SK-N-MC (cell line): ENCODE data around the gene AP3S2.

Source experiments
- DNase-seq: peaks from one replicate; pipeline ENCODE4 v3.0.0-alpha.2; 2011; ENCODE audit warnings: low read depth, low spot score
- H3K27ac ChIP-seq: fragments of 200-600 bp; sonication (generic); 2 replicates; pipeline ENCODE4 v1.5.1; 2016; ENCODE audit warnings: mixed run types
- H3K36me3 ChIP-seq: fragments of 200-600 bp; sonication (generic); 2 replicates; pipeline ENCODE4 v1.6.1; 2017; ENCODE audit warnings: antibody characterized with exemption, low read length, mixed read lengths; ENCODE audit not compliant: insufficient read depth
- H3K4me3 ChIP-seq: fragments of 200-600 bp; sonication (generic); 2 replicates; pipeline ENCODE4 v1.5.1; 2016
- H3K9ac ChIP-seq: fragments of 200-600 bp; sonication (generic); 2 replicates; pipeline ENCODE4 v1.8.0; 2017; ENCODE audit warnings: mixed run types, mixed read lengths; ENCODE audit not compliant: insufficient read length
- H3K9me3 ChIP-seq: fragments of 200-600 bp; sonication (generic); 2 replicates; pipeline ENCODE4 v1.6.1; 2017; ENCODE audit warnings: low read depth, mild to moderate bottlenecking, antibody characterized with exemption, low read length, moderate library complexity, mixed read lengths
- EZH2 ChIP-seq: fragments of 200-600 bp; sonication (generic); IDR thresholded peaks from one replicate; pipeline ENCODE4 v1.6.1; 2017; ENCODE audit warnings: antibody characterized with exemption
- FOXP2 ChIP-seq: optimal IDR thresholded peaks from 2 replicates; pipeline ENCODE3; 2011; ENCODE audit warnings: mild to moderate bottlenecking, moderate library complexity; ENCODE audit not compliant: insufficient read depth; ENCODE audit errors: extremely low read length, control extremely low read depth
- POLR2AphosphoS5 ChIP-seq: IDR thresholded peaks from 2 replicates; pipeline ENCODE4 v1.6.1; 2012; ENCODE audit warnings: mild to moderate bottlenecking, low read depth, low read length, borderline replicate concordance

Gene AP3S2

DNA sequence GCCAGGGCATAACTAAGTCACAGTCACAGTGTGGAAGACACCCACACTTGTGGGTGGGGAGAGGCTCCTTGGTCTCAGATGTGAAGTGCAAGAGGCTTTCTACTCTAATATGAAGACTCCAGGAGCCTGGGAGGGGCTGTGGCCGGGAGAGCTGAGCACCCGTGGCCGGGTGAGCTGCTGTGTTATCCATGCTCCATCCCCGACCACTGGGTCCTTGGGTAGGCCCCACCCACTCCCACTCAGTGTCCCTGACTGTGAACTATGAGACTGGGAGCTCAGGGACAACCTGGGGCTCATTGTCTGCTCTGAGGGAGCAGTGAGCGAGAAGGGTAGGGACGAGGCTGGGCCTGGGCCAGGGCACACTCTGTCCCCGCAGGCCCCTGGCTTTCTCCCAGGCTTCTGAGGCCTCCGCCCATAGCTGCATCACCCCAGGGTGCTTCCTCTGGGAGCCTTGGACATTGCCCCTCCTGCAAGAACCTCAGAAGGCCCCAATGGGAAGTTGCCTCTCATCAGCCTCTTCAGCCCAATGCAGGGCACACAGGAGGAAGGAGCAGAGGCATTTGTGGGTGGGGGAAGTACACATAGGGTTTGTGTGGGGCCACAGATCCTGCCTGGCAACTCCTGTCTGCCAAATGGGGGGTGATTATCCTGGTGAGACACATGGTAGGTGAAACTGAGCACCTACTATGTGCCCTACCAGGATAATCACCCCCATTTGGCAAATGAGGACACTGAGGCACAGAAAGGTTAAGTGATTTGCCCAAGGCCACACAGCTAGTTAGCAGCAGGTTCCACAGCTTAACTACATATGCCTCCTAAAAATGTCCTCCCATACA is 81.6 kb downstream of the AP3S2 start:
- H3K9ac ChIP-seq, result no peak overlapping the region
- TF ChIP-seq EZH2, result no peak
- TF ChIP-seq POLR2AphosphoS5, result no peak
- no peaks in the 10 kb centered on the region for H3K9me3 ChIP-seq
- DNase-seq, result no peak
- H3K36me3 ChIP-seq, result no peaks in the 10 kb centered on the region
- 0 out of 2 replicates have a peak overlapping the region, but pooled peaks have one; percentile 42 for H3K27ac ChIP-seq
- no peak overlapping the region for H3K4me3 ChIP-seq

DNA sequence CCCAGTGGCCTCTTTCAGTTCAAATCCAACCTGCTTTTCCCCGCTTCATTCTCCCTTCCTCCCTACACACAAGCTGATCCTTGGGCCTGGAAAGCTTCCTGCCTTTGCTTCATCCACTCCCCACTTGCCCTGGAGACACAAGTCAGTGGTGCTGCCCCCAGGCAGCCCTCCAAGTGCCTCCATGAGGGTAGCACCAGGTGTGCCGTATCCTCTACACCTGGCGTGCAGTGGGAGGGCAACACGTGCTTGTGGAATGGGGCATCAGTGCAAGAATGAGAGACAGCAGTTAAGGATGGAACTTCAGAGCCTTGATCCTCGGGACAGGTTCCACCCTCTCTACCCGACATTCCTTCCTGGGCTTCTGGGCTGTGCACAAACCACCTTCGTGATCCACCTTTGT is 83.0 kb downstream of the AP3S2 start:
- no peak for DNase-seq
- no peak overlapping the region for H3K9ac ChIP-seq
- H3K27ac ChIP-seq, result no peak overlapping the region
- H3K9me3 ChIP-seq, result no peaks in the 10 kb centered on the region
- TF ChIP-seq FOXP2 (no peak), EZH2 (no peak), POLR2AphosphoS5 (no peak)
- no peak overlapping the region for H3K4me3 ChIP-seq
- H3K36me3 ChIP-seq, result no peaks in the 10 kb centered on the region

DNA sequence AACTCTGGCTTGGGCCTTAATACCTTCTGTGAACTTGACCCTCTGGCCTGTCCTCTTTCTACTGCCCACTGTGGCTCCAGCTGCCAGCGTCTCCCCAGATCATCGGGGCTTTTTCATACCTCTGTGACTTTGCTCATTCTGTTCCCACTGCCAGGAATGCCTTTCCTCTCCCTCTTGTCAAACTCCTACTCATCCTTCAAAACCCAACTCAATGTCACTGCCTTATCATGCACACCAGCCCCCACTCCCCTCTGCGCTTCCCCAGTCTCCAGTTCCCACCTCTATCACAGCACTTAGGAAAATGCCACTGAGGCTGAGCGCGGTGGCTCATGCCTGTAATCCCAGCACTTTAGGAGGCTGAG is 84.0 kb downstream of the AP3S2 start:
- DNase-seq, result no peak
- no peak overlapping the region for H3K27ac ChIP-seq
- no peak for TF ChIP-seq POLR2AphosphoS5
- no peak for TF ChIP-seq EZH2
- no peak for TF ChIP-seq FOXP2
- no peaks in the 10 kb centered on the region for H3K9me3 ChIP-seq
- H3K9ac ChIP-seq, result no peak overlapping the region
- H3K4me3 ChIP-seq, result no peak overlapping the region
- no peaks in the 10 kb centered on the region for H3K36me3 ChIP-seq

DNA sequence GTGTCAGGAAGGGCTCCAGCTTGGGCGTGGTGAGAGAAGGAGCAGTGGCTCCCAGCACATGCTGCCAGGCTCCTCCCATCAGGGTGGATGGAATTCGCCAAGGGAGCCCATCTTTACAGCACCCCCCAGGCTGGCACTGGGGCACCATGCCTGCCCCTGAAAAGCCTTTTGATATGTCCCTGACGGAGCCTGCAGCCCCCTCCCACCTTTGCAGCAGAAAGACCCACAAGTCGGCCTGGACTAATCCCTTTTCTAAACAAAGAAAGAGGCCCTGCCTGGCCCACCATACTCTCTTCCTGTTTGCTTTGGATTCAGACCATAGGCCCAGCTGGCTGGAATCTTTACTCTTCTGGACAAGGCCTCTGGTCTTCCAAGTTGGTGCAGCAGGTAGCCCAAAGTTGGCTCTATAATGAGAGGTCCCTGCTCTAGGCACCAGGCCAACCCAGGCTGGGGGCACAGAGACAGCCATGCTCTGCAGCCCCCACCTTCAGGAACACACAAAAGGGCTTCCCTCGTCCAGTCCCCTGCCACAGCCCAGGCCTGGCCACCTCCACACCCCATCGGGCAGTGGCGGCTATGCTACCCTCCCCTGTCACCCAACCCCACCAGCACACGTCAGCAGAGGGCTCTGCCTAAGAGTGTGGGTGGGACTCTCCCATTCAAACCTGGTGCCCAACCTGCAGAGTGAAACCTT is 84.6 kb downstream of the AP3S2 start:
- H3K27ac ChIP-seq, result no peak overlapping the region
- no peak overlapping the region for H3K4me3 ChIP-seq
- no peaks in the 10 kb centered on the region for H3K9me3 ChIP-seq
- TF ChIP-seq POLR2AphosphoS5 (no peak), FOXP2 (no peak), EZH2 (no peak)
- H3K36me3 ChIP-seq, result no peaks in the 10 kb centered on the region
- no peak overlapping the region for H3K9ac ChIP-seq
- DNase-seq, result no peak

DNA sequence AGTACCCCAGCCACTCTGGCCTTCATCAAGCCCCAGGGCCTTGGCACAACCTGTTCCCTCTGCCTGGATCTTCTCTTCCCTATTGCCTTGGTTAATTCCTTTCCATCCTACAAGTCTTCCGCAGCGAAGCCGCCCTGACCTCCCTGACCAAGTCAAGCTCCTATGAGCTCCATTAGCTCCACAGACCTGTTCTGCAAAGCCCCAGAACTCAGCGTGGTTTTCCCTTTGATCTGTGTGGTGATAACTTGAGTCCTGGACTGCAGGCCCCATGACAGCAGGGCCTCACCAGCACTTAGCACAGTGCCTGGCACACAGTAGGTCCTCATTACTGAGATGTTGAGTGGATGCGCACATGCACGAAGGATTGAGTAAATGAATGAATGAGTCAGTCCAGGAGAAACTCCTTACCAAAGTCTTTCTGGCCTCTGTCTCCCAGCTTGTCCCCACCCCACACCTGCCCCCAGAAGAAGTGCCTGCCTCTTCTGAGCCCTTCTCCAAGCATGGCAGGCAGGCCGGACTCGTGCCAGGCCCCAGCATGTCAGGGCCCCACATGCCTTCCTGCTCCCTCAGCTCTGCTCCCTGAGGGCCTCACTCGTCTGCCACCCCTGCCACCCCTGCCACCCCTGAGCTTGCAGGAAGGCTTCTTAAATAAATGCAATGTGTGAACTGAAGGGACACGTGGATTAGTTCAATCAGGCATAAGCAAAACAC is 85.5 kb downstream of the AP3S2 start:
- no peak for TF ChIP-seq FOXP2
- Histone ChIP-seq H3K9ac (no peak overlapping the region), H3K27ac (no peak overlapping the region), H3K4me3 (no peak overlapping the region), H3K36me3 (no peaks in the 10 kb centered on the region), H3K9me3 (no peaks in the 10 kb centered on the region)
- no peak for DNase-seq

DNA sequence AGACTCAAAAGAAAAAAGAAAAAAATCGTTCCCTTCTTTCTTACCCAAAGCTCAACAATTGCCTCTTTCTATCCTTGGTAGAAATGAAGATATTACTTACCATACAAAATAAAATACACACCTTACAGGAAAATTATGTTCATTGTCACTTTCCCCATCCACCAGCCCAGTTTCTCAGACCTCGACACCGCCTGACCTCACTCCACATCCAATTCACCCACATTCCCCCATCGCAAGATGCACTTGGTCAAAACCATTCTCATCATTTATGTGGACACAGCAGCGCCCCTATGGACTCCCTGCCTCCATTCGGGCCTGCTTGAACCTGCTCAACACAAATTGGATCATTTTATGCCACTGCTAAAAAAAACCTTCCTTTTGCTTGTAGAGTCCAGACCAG is 86.1 kb downstream of the AP3S2 start:
- DNase-seq, result no peak
- TF ChIP-seq POLR2AphosphoS5 (no peak), EZH2 (no peak), FOXP2 (no peak)
- Histone ChIP-seq H3K9ac (no peak overlapping the region), H3K27ac (no peak overlapping the region), H3K9me3 (no peaks in the 10 kb centered on the region), H3K4me3 (no peak overlapping the region), H3K36me3 (no peaks in the 10 kb centered on the region)

DNA sequence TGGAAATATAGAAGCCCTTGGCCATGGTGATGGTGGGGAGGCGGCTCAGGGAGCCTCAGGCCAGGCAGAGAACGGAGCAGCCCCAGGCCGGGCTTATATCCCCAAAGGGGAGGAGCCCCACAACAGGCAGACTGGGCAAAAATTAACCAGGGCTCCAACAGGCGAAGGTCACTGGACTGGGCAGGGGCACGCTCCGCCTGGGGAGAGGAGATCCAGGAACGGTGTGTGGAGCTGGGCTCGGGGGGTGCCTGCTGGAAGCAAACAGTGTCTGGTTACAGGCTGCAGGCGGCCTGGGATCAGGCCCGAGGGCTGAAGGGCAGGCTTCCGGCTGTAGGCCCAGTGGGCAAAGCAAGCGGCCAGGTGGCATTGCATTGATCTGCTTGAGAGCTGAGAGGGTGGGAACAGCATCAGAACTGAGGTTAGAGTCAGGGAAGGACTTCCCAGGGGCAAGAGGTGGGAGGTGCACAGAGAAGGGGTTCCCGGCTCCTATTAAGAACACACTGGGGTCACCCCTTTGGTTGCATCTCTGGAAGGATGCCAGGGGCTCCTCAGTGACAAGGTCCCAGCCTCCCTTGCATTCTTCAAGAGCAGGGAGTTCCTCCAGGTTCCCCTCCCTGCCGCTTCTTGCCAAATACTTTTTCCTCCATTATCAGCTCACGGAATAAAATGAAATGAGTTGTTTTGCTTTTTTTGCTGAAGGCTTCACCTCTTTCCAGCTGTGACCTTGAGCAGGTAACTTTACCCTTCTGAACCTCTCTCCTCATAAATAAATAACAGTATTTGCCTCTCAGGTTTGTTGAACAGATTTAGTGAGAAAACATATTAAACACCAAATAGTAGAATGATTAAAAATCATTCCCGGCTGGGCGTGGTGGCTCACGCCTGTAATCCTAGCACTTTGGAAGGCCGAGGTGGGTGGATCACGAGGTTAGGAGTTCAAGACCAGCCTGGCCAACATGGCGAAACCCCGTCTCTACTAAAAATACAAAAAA is 86.9 kb downstream of the AP3S2 start:
- H3K9ac ChIP-seq, result no peak overlapping the region
- TF ChIP-seq EZH2, result no peak
- TF ChIP-seq FOXP2, result no peak
- TF ChIP-seq POLR2AphosphoS5, result no peak
- no peaks in the 10 kb centered on the region for H3K36me3 ChIP-seq
- H3K4me3 ChIP-seq, result no peak overlapping the region
- DNase-seq, result no peak
- no peak overlapping the region for H3K27ac ChIP-seq
- H3K9me3 ChIP-seq, result no peaks in the 10 kb centered on the region
